Measurements from ENCODE around the gene ZCCHC14.
"Not testable (repeated sequence)": the region's sequence is repeated elsewhere in the genome, so short reads cannot be mapped to it uniquely, and the experiment has no call there.

ZCCHC14 gene

GRCh38 chr16:87525352-87525751 lies 32.5 kb upstream of the ZCCHC14 start:
- no peak for DNase-seq (ENCODE audit: low read depth in 2 of 2, low spot score in 1 of 2)

- no peak for DNase-seq (ENCODE audit: low read depth in 2 of 2, low spot score in 1 of 2)
Measured at GRCh38 chr16:87524407-87524806, 31.6 kb upstream of the ZCCHC14 start.

- not testable (repeated sequence) for DNase-seq (ENCODE audit: low read depth in 2 of 2, low spot score in 1 of 2)
Measured at GRCh38 chr16:87523605-87524004, 30.8 kb upstream of the ZCCHC14 start.

- DNase-seq (ENCODE audit: low read depth in 2 of 2, low spot score in 1 of 2), result not testable (repeated sequence)
Measured at GRCh38 chr16:87521764-87522163, 28.9 kb upstream of the ZCCHC14 start.

GRCh38 chr16:87519170-87519569 lies 26.3 kb upstream of the ZCCHC14 start:
- DNase-seq (ENCODE audit: low read depth in 2 of 2, low spot score in 1 of 2), result not testable (repeated sequence)

GRCh38 chr16:87518430-87519051 lies 25.7 kb upstream of the ZCCHC14 start:
- not testable (repeated sequence) for DNase-seq (ENCODE audit: low read depth in 2 of 2, low spot score in 1 of 2)

- not testable (repeated sequence) for DNase-seq (ENCODE audit: low read depth in 2 of 2, low spot score in 1 of 2)
Measured at GRCh38 chr16:87517610-87518429, 25.0 kb upstream of the ZCCHC14 start.

GRCh38 chr16:87516361-87516760 lies 23.5 kb upstream of the ZCCHC14 start:
- no peak for DNase-seq (ENCODE audit: low read depth in 2 of 2, low spot score in 1 of 2)

- DNase-seq (ENCODE audit: low read depth in 2 of 2, low spot score in 1 of 2), result no peak
Measured at GRCh38 chr16:87515475-87516330, 22.9 kb upstream of the ZCCHC14 start.

- DNase-seq (ENCODE audit: low read depth in 2 of 2, low spot score in 1 of 2), result not testable (repeated sequence)
Measured at GRCh38 chr16:87509778-87510177, 17.0 kb upstream of the ZCCHC14 start.

- no peak for DNase-seq (ENCODE audit: low read depth in 2 of 2, low spot score in 1 of 2)
Measured at GRCh38 chr16:87507351-87508069, 14.7 kb upstream of the ZCCHC14 start.

- no peak for DNase-seq (ENCODE audit: low read depth in 2 of 2, low spot score in 1 of 2)
Measured at GRCh38 chr16:87506423-87507350, 13.9 kb upstream of the ZCCHC14 start.

- DNase-seq (ENCODE audit: low read depth in 2 of 2, low spot score in 1 of 2), result no peak
Measured at GRCh38 chr16:87505834-87506233, 13.0 kb upstream of the ZCCHC14 start.

GRCh38 chr16:87503232-87503937 lies 10.6 kb upstream of the ZCCHC14 start:
- not testable (repeated sequence) for DNase-seq (ENCODE audit: low read depth in 2 of 2, low spot score in 1 of 2)

GRCh38 chr16:87502308-87502969 lies 9.6 kb upstream of the ZCCHC14 start:
- no peak for DNase-seq (ENCODE audit: low read depth in 2 of 2, low spot score in 1 of 2)

- DNase-seq (ENCODE audit: low read depth in 2 of 2, low spot score in 1 of 2), result no peak
Measured at GRCh38 chr16:87501117-87501516, 8.3 kb upstream of the ZCCHC14 start.

GRCh38 chr16:87499189-87499486 lies 6.3 kb upstream of the ZCCHC14 start:
- DNase-seq (ENCODE audit: low read depth in 2 of 2, low spot score in 1 of 2), result no peak

- DNase-seq (ENCODE audit: low read depth in 2 of 2, low spot score in 1 of 2), result no peak
Measured at GRCh38 chr16:87498324-87499188, 5.7 kb upstream of the ZCCHC14 start.

Measured in stimulated activated CD8-positive, alpha-beta memory T cell treated with anti-CD3 and anti-CD28 coated beads, Interleukin-4, amount 100 ng/mL, for 4 hours (primary cell).